Measurements from ENCODE around the gene SEPTIN8. TPM values are rescaled to one million over a fixed set of nuclear protein-coding genes. Genes with fewer than 3 reads are reported as not detected.

SEPTIN8 gene
- total and polyA plus RNA-seq, 2 of the 8 experiments (the other 6 are each of a cell fraction or from before 2014, with no cell fraction given), result 21.2 to 33.0 TPM

DNA sequence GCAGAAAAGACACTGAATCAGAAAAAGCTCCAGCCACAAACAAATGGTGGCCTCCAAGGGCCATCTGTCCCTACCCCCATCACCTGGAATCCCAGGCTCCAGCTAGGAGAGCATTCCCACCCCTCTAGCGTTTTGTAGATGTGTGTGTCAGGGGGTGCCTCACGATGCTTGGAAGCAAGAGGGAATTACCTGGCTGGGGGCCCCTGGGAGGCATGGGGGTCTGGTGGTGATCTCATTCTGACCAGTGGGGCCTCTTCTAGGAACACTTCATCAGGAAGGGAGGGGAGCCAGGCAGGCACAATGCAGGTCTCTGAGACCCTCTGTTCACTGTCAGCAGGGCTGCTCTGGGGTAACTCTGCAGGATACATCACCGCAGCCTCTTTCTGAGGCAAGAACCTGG lies 47.4 kb upstream of the SEPTIN8 start (continued):
- TF ChIP-seq JUN (IDR thresholded peaks at IDR 0.05; ENCODE audit: low read depth, low read length), result no peak
- no peak for TF ChIP-seq RNF2 (IDR thresholded peaks at IDR 0.05; ENCODE audit: borderline replicate concordance, low read depth, low read length, missing control alignments, poor library complexity, severe bottlenecking)
- TF ChIP-seq, protein P1, sequence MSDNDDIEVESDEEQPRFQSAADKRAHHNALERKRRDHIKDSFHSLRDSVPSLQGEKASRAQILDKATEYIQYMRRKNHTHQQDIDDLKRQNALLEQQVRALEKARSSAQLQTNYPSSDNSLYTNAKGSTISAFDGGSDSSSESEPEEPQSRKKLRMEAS (IDR thresholded peaks at IDR 0.05), result no peak
- TF ChIP-seq GABPA (IDR thresholded peaks at IDR 0.05; ENCODE audit: borderline replicate concordance, insufficient read depth, low read length), result no peak

All from H1 (cell line).